GM20431 (cell line): ENCODE data around the gene SHOX.

ENCODE experiments used
- in situ Hi-C: fragments of 300-500 bp; cut with MseI, MboI; formaldehyde crosslinking; loops from one replicate; pipeline ENCODE4 v1.15.0; 2020; ENCODE audit warnings: low sequenced_read_pairs; ENCODE audit not compliant: unreplicated experiment

Gene SHOX

GRCh38 chrX:653306-653705, 22.7 kb downstream of the SHOX start:
- in situ Hi-C loops: no loop called here

- in situ Hi-C loops: no loop called here
Measured at GRCh38 chrX:661154-661553, 30.6 kb downstream of the SHOX start.

- in situ Hi-C loops: no loop called here
Measured at GRCh38 chrX:662126-662525, 31.5 kb downstream of the SHOX start.

GRCh38 chrX:663841-664240, 33.2 kb downstream of the SHOX start:
- in situ Hi-C loops: no loop called here

- in situ Hi-C loops: no loop called here
Measured at GRCh38 chrX:666762-667720, 36.5 kb downstream of the SHOX start.

- in situ Hi-C loops: no loop called here
Measured at GRCh38 chrX:670645-671044, 40.1 kb downstream of the SHOX start.

- in situ Hi-C loops: no loop called here
Measured at GRCh38 chrX:672931-673330, 42.3 kb downstream of the SHOX start.

- in situ Hi-C loops: no loop called here
Measured at GRCh38 chrX:675279-675954, 44.8 kb downstream of the SHOX start.

GRCh38 chrX:675955-676295, 45.3 kb downstream of the SHOX start:
- in situ Hi-C loops: no loop called here

GRCh38 chrX:677376-677775, 46.8 kb downstream of the SHOX start:
- in situ Hi-C loops: no loop called here

GRCh38 chrX:679291-679979, 48.8 kb downstream of the SHOX start:
- in situ Hi-C loops: no loop called here

GRCh38 chrX:680062-680461, 49.5 kb downstream of the SHOX start:
- in situ Hi-C loops: no loop called here

GRCh38 chrX:681989-682388, 51.4 kb downstream of the SHOX start:
- in situ Hi-C loops: no loop called here

GRCh38 chrX:682892-683291, 52.3 kb downstream of the SHOX start:
- in situ Hi-C loops: no loop called here

- in situ Hi-C loops: no loop called here
Measured at GRCh38 chrX:683576-683975, 53.0 kb downstream of the SHOX start.

- in situ Hi-C loops: no loop called here
Measured at GRCh38 chrX:685120-686032, 54.8 kb downstream of the SHOX start.

GRCh38 chrX:689983-690382, 59.4 kb downstream of the SHOX start:
- in situ Hi-C loops: no loop called here

GRCh38 chrX:694800-695199, 64.2 kb downstream of the SHOX start:
- in situ Hi-C loops: no loop called here

- in situ Hi-C loops: no loop called here
Measured at GRCh38 chrX:698206-698605, 67.6 kb downstream of the SHOX start.

- in situ Hi-C loops: no loop called here
Measured at GRCh38 chrX:700936-701335, 70.3 kb downstream of the SHOX start.
